ENCODE measurements around the gene SEPTIN7. TPM values are rescaled to one million over a fixed set of nuclear protein-coding genes. Genes with fewer than 3 reads are reported as not detected.
A peak's percentile ranks its signal among the peaks of the same experiment; 100 is the strongest.

Gene SEPTIN7
- total and polyA plus RNA-seq, 9 of the 15 experiments (the other 6 are each of a cell fraction or from before 2014, with no cell fraction given) = 95.0 to 268 (median 163) TPM

GRCh38 chr7:35753761-35754603 lies 46.9 kb upstream of the SEPTIN7 start:
- in situ Hi-C loops (cut with MboI) = no loop called here
- no peaks in the 10 kb centered on the region for H3K36me3 ChIP-seq (ENCODE audit: control insufficient read depth, insufficient read depth, low read length)
- peak; percentile 29 for FAIRE-seq
- 6% methylated on average over 7 of the region's 7 CpGs for WGBS (ENCODE audit: insufficient coverage, low coverage, missing lambda C conversion rate)
- H3K4me1 ChIP-seq (replicated peaks in 1 of 2; ENCODE audit: control insufficient read depth in 2 of 2, insufficient read depth in 2 of 2, low read length in 2 of 2) = peaks cover 0 to 11% of the 10 kb centered on the region in 2 experiments; a peak in 2 of 5 replicates
- peak in 2 of 4 experiments; percentile 19 to 58 for DNase-seq (ENCODE audit: extremely low read depth in 1 of 4, low spot score in 3 of 4)
- peak; percentile 67 for ATAC-seq
- no peak overlapping the region for H2AFZ ChIP-seq (ENCODE audit: low read depth, low read length)
- no TSS peak for BruUV-seq (replicated peaks)
- ChIA-PET POLR2A (interaction anchor here (0.6 to 1.2 kb wide), 2 partner anchors 10 to 47 kb away, joined by 3 read pairs; partner anchors contain the start of gene SEPTIN7), CTCF (ENCODE audit: low intra/inter-chr PET ratio) (interaction anchor here (0.7 kb wide), 1 partner anchor 48 kb away, joined by 3 read pairs; no protein-coding TSS in a partner anchor)
- H4K20me1 ChIP-seq (replicated peaks; ENCODE audit: control insufficient read depth, insufficient read depth, low read length) = no peaks in the 10 kb centered on the region
- H3K9me1 ChIP-seq (ENCODE audit: control insufficient read depth, insufficient read depth, low read length) = no peaks in the 10 kb centered on the region
- H3K9ac ChIP-seq (ENCODE audit: insufficient read depth in 1 of 2, low read depth in 2 of 2, low read length in 2 of 2) = no peak overlapping the region
- H3K27ac ChIP-seq (ENCODE audit: extremely low read depth, low read depth, low read length) = no peak overlapping the region
- peak overlapping the region; percentile 10 for H3K4me2 ChIP-seq (ENCODE audit: insufficient read depth, low read length)
- intact Hi-C loops (cut with micrococcal nuclease) = no loop called here
- H3K79me2 ChIP-seq (ENCODE audit: control insufficient read depth, insufficient read depth, low read length) = no peaks in the 10 kb centered on the region
- no peak overlapping the region for H3K4me3 ChIP-seq
- no peaks in the 10 kb centered on the region for H3K9me3 ChIP-seq (replicated peaks; ENCODE audit: control insufficient read depth, insufficient read depth, low read depth, low read length)
- H3K27me3 ChIP-seq (ENCODE audit: control insufficient read depth in 2 of 2, insufficient read depth in 2 of 2, low read length in 2 of 2) = no peaks in the 10 kb centered on the region
- TF ChIP-seq HMG20B (CRISPR knock-in tag; IDR thresholded peaks at IDR 0.05) (no peak), ZBTB17 (CRISPR knock-in tag; IDR thresholded peaks at IDR 0.05) (no peak), CEBPB (tag; IDR thresholded peaks at IDR 0.05) (no peak), LCOR (CRISPR knock-in tag; IDR thresholded peaks at IDR 0.05) (no peak), SMARCA5 (IDR thresholded peaks at IDR 0.05) (no peak), ZNF77 (CRISPR knock-in tag; IDR thresholded peaks at IDR 0.05) (no peak), KDM4B (IDR thresholded peaks at IDR 0.05; ENCODE audit: borderline replicate concordance in 2 of 2, low read depth in 1 of 2) (no peak), XRCC3 (IDR thresholded peaks at IDR 0.05) (no peak), HCFC1 (IDR thresholded peaks at IDR 0.05; ENCODE audit: low read depth, low read length) (no peak), MCM7 (IDR thresholded peaks at IDR 0.05) (no peak), ARID1B (IDR thresholded peaks at IDR 0.05) (peak; percentile 95), EGR1 (conservative IDR thresholded peaks at IDR 0.05) (no peak), HDAC2 (IDR thresholded peaks at IDR 0.05) (0 out of 2 replicates have a peak, but pooled peaks have one; percentile 21)
- TF ChIP-seq, protein P1, sequence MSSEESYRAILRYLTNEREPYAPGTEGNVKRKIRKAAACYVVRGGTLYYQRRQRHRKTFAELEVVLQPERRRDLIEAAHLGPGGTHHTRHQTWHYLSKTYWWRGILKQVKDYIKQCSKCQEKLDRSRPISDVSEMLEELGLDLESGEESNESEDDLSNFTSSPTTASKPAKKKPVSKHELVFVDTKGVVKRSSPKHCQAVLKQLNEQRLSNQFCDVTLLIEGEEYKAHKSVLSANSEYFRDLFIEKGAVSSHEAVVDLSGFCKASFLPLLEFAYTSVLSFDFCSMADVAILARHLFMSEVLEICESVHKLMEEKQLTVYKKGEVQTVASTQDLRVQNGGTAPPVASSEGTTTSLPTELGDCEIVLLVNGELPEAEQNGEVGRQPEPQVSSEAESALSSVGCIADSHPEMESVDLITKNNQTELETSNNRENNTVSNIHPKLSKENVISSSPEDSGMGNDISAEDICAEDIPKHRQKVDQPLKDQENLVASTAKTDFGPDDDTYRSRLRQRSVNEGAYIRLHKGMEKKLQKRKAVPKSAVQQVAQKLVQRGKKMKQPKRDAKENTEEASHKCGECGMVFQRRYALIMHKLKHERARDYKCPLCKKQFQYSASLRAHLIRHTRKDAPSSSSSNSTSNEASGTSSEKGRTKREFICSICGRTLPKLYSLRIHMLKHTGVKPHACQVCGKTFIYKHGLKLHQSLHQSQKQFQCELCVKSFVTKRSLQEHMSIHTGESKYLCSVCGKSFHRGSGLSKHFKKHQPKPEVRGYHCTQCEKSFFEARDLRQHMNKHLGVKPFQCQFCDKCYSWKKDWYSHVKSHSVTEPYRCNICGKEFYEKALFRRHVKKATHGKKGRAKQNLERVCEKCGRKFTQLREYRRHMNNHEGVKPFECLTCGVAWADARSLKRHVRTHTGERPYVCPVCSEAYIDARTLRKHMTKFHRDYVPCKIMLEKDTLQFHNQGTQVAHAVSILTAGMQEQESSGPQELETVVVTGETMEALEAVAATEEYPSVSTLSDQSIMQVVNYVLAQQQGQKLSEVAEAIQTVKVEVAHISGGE (CRISPR knock-in tag; IDR thresholded peaks at IDR 0.05) = 0 out of 6 replicates have a peak, but pooled peaks of 1 of the 3 experiments have one; percentile 26
- TF ChIP-seq, protein P2, sequence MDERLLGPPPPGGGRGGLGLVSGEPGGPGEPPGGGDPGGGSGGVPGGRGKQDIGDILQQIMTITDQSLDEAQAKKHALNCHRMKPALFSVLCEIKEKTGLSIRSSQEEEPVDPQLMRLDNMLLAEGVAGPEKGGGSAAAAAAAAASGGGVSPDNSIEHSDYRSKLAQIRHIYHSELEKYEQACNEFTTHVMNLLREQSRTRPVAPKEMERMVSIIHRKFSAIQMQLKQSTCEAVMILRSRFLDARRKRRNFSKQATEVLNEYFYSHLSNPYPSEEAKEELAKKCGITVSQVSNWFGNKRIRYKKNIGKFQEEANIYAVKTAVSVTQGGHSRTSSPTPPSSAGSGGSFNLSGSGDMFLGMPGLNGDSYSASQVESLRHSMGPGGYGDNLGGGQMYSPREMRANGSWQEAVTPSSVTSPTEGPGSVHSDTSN (CRISPR knock-in tag; IDR thresholded peaks at IDR 0.05; ENCODE audit: low read depth) = no peak
- TF ChIP-seq, protein P2 (tag; conservative IDR thresholded peaks at IDR 0.05; ENCODE audit: low read depth) = no peak

Measured in K562 (cell line).